ENCODE measurements around the gene CAMSAP1.

- no peak for TF ChIP-seq CTCF (IDR thresholded peaks at IDR 0.05)
- TF ChIP-seq POLR2A (IDR thresholded peaks at IDR 0.05) = no peak
These were observed 85.5 kb downstream of the CAMSAP1 start for GRCh38 chr9:135821733-135822373.
